AG20443 (cell line): Measurements from ENCODE around the gene CEMIP.

Source experiments
- DNase-seq: peaks from one replicate; pipeline ENCODE4 v3.0.0; 2012; ENCODE audit warnings: low spot score, mixed read lengths

CEMIP gene

GRCh38 chr15:80929689-80930088, 150.5 kb downstream of the CEMIP start:
- no peak for DNase-seq

GRCh38 chr15:80931191-80931590, 152.0 kb downstream of the CEMIP start:
- DNase-seq = peak; percentile 46

GRCh38 chr15:80931721-80932512, 152.7 kb downstream of the CEMIP start:
- peak; percentile 37 for DNase-seq

- DNase-seq = no peak
Observed at GRCh38 chr15:80932513-80932815, 153.3 kb downstream of the CEMIP start.

- DNase-seq = peak; percentile 35
Observed at GRCh38 chr15:80932989-80933388, 153.8 kb downstream of the CEMIP start.

GRCh38 chr15:80934761-80935221, 155.6 kb downstream of the CEMIP start:
- peak; percentile 30 for DNase-seq

GRCh38 chr15:80936288-80937078, 157.3 kb downstream of the CEMIP start:
- DNase-seq = no peak

GRCh38 chr15:80937718-80938117, 158.5 kb downstream of the CEMIP start:
- DNase-seq = no peak

GRCh38 chr15:80939216-80939615, 160.0 kb downstream of the CEMIP start:
- no peak for DNase-seq

GRCh38 chr15:80940331-80940730, 161.2 kb downstream of the CEMIP start:
- DNase-seq = no peak

GRCh38 chr15:80940851-80941250, 161.7 kb downstream of the CEMIP start:
- DNase-seq = no peak

GRCh38 chr15:80942266-80942665, 163.1 kb downstream of the CEMIP start:
- DNase-seq = no peak

- peak; percentile 48 for DNase-seq
Observed at GRCh38 chr15:80942746-80943565, 163.8 kb downstream of the CEMIP start.

- DNase-seq = no peak
Observed at GRCh38 chr15:80944818-80945217, 165.6 kb downstream of the CEMIP start.

GRCh38 chr15:80945605-80946004, 166.4 kb downstream of the CEMIP start:
- DNase-seq = no peak

- no peak for DNase-seq
Observed at GRCh38 chr15:80946576-80946975, 167.4 kb downstream of the CEMIP start.

GRCh38 chr15:80948651-80949292, 169.6 kb downstream of the CEMIP start:
- no peak for DNase-seq

- no peak for DNase-seq
Observed at GRCh38 chr15:80949756-80950155, 170.6 kb downstream of the CEMIP start.

- DNase-seq = no peak
Observed at GRCh38 chr15:80950291-80951078, 171.3 kb downstream of the CEMIP start.

- DNase-seq = no peak
Observed at GRCh38 chr15:80951941-80952340, 172.8 kb downstream of the CEMIP start.
